A549 treated with ZK216348 at 1 μM for 4 hours (cell line): ENCODE measurements around the gene C5orf47. TPM values are rescaled to one million over a fixed set of nuclear protein-coding genes. Genes with fewer than 3 reads are reported as not detected.

Experiments
- total RNA-seq: library from RNA; stranded (reverse); fragments of 200-300 nt; extraction: Qiagen RNA extraction; gene quantifications from 5 replicates; pipeline ENCODE4 v1.2.3, GENCODE V29; 2022; ENCODE audit warnings: low read depth

The C5orf47 gene, protein sequence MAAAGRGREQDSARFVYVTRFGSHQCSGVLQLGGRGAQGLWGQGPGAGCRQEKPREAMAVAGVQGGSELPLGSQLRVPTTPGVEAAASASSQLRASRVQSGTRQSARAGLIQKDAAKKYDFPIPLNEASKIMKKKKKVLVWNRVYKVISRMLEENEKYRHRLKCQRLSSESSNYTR
- total RNA-seq, result not detected in 5 replicates

DNA sequence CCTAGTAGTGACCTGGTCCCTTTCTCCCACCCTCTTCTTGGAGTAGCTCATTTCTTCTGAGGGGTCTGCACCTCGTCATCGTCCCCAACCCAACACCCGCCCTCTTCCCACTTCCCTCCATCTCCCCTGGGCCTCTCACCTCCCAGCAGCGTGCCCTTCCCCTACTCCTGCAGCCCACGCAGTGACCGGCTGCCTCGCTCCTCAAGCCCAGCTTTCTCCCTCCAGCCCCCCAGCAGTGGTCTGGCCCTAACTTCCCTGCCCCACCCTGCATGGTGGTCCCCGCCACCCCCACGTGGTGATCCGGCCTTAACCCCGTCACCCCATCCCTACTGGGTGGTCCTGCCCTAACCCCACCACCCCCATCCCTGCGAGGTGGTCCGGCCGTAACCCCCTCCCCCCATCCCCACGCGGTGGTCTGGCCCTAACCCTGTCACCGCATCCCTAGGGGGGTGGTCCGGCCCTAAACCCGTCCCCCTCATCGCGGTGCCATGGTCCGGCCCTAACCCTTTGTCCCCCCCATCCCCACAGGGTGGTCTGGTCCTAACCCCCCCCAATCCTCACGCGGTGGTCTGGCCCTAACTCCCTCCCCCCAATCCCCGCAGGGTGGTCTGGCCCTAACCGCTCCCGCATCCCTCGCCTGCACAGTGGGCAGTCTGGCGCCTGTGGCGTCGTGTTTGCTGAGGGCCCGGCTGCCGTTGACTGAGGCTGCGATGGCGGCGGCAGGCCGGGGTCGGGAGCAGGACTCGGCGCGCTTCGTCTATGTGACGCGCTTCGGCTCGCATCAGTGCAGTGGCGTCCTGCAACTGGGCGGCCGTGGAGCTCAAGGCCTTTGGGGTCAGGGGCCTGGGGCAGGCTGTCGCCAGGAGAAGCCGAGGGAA is at the start of gene C5orf47:
C5orf47 (plus strand) TSS at position 617 of the 878 bp plus-strand sequence; CDS start at position 711, 94 bp downstream.

DNA sequence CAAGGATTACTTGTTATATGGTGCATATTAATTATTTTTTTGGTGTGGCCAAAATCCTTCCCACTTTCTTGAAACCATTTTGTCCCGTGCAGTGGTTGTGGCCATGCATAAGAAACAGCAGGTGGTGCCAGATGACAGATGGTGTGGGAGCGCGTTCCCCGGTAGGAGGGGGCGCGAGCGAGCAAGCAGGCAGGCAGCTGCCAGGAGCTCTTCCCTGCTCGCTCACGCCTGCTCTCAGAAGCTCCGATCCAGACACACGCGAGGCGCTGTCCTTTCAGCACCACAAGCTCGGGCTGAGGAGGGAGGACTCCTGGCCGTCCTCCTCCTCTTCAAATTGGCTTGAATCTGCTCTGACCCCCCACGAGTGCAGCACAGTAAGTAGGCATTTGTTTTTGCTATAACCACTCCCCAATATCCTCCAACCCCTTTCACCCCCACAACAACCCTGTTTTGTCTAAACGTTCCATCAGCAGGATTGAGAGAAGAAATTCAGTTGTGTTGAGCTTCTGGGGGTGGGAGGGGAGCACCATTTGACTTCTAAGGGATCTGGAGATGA is 56.6 kb downstream of the C5orf47 start, which contains the start of gene NSG2:
NSG2 (plus strand) TSS at position 237 of the 556 bp plus-strand sequence. CDS start 1,050 bp downstream, outside the sequence.

Other genes with a start within 250 kb of the C5orf47 start
- 13.2 to 24.8 TPM (median 16.9 TPM) in 5 replicates for gene CPEB4, start 100.8 kb upstream of the C5orf47 start, total RNA-seq
- gene NSG2, start 56.5 kb downstream of the C5orf47 start, total RNA-seq, result not detected in 5 replicates